ENCODE data around the gene PWWP2B.
"Not testable (repeated sequence)": the region's sequence is repeated elsewhere in the genome, so short reads cannot be mapped to it uniquely, and the experiment has no call there.

Gene PWWP2B

DNA sequence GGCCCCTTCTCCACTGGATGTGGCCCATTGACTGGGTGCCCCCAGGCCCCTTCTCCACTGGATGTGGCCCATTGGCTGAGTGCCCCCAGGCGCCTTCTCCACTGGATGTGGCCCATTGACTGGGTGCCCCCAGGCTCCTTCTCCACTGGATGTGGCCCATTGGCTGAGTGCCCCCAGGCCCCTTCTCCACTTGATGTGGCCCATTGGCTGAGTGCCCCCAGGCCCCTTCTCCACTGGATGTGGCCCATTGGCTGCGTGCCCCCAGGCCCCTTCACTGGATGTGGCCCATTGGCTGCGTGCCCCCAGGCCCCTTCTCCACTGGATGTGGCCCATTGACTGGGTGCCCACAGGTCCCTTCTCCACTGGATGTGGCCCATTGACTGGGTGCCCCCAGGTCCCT is 39.1 kb downstream of the PWWP2B start:
- DNase-seq: not testable (repeated sequence)

DNA sequence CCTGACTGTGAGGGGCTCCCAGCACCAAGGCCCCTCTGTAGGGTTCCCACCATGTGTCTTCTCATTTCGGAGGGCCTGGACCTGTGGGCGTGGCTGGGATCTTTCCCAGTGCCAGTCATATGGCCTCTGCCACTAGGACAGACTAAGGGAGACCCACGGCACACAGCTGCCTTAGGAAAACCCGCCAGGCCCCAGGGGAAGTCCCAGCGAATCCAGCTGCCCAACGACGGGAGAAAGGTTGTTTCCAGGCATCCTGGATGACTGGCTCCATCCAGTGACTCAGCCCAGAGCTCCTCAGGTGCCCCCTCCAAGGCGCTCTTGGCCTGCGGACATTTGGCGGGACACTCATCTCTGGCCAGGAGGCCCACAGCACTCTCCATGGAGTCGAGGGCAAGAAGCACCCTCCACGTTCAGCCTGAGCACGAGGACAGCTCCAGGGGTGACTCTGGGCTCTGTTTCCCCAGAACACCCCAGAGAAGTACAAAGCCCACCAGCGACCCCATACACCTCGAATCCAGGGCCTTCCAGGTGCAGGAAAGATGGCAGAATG is 39.9 kb downstream of the PWWP2B start:
- DNase-seq: no peak

DNA sequence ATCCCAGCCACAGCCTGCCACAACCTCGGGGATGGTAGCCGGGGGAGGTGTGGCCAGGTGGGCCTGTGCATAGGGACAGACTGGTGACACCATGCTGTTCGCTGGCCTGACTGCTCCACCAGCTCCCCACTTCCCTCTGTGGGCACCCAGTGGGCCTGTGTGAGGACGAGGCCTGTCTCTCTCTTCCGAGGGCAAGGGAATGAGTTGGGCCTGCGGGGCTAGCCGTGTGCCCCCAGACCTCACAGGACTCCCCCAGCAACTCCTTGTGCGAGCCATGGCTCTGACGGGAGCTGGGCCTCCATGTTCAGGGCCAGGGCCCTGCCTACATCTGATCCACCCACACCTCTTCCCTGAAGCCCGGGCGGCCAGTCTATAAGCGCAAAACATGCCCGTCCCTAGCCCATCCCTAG is 40.5 kb downstream of the PWWP2B start:
- no peak for DNase-seq

DNA sequence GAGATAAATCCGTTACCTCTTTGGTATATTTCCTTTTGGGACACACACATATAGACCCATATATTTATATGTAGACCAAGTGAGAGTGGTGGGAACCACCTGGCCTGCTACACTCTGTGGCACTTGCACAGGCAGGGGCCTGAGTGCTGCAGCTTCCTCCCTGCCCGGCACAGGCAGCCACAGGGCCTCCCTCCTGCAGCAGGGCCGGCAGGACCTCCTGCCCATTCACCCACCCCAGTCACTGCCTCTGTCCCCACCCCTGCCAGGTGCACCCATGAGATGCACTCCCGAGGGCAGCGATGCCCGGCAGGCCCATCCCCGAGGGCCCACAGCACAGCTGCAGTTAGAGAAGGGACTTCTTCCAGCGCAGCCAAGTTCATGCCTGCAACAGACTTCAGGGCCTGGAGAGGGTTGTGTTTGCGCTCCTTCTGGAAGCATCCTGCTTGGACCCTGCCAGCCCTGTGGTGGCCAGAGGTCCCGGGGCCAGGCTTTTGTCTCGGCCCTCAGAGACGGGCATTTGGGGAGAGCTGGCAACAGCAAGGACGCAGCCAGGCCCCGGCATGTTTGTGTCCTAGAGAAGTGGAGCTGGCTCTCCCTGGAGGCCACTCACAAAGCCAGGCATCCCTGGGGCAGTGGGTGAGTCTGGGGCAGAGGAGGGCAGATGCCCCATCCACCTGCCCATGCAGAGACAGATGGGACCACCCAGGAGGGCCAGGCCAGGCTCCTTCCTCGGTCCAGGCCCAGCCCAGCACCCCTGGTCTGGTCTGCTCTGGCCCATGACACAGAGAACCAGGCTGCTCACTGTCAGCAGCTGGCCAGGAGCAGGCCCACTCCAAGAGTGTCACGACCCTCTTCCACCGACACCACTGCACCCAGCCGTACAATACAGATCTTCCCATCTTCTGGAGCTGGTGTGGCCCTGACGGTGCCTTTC is 41.4 kb downstream of the PWWP2B start:
- DNase-seq: no peak

DNA sequence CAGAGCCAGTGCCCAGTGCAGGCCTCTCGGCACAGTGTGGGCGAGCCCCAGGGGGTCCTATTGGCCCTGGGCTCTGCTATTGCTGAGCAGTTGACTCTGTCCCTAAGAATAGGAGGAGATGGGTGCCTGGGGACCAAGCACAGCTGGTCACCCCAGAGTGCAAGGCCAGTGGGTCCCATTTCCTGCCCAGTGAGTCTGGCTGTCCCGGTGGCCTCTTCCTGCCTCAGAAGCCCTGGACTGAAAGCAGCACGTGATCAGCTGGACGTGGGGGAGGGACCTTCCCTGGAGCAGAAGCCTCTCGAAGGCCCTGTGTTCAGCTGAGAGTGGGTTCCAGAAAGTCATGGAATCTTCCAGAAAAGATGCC is 42.0 kb downstream of the PWWP2B start:
- no peak for DNase-seq

DNA sequence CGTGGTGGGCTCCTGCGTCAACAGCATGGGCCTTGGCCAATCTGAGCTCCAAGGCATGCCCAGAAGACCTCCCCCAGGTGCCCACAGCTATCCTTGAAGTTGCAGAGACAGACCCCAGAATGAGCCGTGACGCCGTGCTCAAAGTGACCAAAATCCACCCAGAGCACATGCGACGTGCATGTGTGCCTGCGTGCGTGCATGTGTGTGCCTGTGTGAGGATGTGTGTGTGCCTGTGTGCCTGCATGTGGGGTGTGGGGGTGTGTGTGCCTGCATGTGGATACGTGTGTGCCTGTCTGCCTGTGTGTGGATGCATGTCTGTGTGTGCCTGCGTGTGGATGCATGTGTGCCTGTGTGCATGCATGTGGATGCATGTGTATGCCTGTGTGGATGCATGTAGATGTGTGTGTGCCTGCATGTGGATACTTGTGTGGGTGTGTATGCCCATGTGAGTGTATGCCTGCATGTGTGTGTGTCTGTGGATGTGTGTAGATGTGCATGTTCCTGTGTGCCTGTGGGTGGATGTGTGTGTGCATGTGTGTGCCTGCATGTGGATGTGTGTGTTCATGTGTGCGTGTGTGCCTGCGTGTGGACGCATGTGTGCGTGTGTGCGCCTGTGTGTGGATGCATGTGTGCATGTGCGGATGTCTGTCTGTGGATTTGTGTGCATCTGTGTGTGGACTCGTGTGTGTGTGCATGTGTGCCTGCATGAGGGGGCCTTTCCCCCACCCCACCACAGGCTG is 42.6 kb downstream of the PWWP2B start:
- DNase-seq: no peak

DNA sequence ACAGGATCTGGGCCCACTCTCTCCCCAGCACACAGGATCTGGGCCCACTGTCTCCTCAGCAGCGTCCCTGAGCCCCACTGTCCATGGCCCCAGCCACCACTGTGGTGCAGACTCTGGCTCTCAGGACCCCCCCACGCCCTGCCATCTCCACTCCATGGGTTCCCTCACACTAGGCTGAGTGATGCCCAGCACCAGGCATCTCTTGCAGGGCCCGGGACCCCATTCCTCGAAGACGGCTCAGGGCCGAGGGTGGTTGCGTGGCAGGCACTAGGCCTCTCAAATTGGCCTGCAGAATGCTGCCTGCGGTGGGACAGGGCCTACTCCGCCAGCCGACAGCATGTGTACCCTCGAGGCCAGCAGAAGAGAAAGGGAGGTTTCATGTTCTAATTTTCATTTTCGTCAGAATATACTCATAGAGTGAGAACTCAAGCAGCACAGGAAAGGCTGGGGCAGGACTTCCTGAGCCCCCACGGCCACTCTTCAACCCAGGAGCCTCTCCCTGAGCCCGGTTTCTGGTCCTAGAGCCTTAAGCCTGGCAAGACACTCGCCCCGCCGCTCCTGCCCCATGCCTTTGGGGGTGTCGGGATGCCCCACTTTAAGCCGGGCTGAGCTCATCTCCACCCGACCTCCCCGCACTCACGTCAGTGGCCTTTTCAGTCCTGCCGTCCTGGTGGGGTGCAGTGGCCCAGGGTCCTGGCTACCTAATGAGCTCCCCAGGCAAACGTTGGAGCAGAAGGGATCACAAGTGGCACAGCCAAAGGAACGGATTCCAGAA is 44.0 kb downstream of the PWWP2B start:
- DNase-seq: no peak

DNA sequence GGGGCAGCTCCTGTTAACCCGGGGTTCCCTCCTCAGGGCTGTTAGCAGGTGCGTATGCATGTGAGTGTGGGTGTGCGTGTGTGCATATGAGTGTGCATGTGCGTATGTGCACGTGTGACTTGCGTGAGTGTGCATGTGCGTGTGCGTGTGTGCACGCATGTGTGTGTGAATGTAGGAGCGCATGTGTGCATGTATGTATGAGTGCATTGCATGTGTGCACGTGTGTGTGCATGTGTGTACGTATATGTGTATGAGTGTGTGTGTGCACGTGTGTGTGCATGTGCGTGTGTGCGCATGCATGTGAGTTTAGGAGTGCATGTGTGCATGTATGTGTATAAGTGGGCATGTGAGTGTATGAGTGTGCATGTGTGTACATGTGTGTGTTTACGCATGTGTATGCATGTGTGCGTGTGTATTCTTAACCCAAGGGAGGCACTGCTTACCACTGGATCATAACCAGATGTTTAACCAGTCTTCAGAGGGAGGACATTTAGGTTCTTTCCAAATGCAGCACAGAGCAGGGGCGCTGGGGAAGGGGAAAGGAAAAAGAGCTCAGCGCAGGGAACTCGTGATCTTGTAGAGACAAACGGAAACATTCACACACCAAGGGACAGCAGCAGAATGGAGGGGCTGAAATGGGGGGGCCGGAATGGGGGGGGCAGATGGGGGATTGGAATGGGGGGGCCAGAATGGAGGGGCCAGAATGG is 45.0 kb downstream of the PWWP2B start:
- DNase-seq: no peak

DNA sequence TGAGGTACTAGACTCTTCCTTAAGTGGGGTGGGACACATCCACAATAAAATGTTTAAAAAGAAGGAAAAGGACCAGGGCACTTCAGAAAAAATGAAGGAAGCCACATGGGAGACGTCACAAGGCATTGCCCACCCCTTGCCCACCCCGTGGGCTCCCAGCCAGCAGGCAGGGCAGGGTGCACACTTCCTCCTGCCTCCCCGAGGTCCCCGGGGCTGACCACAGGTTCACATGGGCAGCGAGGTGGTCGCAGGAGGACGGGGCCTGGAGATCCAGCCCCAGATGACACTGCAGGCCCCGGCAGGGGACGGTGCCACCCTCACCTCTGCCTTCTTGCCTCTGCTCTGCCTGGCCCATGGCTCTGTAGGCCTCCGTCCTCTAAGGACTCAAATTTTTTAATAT is 45.6 kb downstream of the PWWP2B start:
- DNase-seq: no peak

DNA sequence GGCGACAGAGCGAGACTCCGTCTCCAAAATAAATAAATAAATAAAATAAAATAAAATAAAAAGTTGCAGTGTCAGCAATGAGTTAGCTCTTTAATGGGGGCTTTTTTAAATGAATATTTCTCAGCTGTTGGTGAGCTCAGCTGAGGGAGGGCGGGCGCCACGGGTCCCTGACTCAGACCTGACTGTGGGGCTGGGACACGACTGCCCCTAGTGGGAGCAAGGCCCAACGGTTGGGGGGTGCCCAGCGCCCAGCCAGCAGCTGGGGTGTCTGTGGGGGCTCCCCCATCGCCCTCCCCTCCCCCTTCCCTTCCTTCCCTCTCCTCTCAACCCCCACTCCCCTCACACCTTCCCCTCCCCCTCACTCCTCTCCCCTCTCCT is 46.6 kb downstream of the PWWP2B start:
- DNase-seq: peak; percentile 62

DNA sequence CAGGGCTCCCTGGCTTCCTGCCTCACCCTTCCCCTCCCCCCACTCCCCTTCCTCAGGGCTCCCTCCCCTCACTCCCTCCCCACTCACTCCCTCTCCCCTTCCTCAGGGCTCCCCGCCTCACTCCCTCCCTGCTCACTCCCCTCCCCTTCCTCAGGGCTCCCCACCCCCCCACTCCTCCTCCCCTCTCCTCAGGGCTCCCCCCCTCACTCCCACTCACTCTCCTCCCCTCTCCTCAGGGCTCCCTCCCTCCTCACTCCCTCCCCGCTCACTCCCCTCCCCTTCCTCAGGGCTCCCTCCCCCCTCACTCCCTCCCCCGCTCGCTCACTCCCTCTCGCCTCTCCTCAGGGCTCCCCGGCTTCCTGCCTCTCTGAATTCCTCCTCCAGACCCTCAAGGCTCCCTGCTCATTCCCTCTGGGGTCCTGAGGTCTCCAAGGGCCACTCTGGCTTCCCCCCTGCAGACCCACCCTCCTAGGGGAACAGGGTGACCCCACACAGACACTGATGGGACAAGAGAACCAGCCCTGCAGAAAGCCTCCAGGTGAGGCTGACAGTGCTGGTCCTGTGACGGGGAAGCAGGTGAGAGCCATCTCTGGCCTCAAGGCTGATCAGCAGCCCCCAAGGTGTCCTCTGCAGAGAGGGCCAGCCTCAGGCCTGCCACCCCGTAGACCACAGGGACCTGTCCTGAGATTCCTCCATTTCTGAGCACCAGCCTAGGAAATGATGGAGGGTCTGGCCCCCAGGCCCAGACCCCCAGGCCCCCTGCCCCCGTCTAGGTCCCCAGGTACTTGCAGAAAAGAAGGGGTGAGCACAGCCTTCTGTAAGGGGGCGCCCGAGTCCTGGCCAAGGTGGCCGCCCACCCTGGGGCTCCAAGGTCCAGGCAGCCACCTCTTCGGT is 47.2 kb downstream of the PWWP2B start:
- DNase-seq: peak; percentile 62

DNA sequence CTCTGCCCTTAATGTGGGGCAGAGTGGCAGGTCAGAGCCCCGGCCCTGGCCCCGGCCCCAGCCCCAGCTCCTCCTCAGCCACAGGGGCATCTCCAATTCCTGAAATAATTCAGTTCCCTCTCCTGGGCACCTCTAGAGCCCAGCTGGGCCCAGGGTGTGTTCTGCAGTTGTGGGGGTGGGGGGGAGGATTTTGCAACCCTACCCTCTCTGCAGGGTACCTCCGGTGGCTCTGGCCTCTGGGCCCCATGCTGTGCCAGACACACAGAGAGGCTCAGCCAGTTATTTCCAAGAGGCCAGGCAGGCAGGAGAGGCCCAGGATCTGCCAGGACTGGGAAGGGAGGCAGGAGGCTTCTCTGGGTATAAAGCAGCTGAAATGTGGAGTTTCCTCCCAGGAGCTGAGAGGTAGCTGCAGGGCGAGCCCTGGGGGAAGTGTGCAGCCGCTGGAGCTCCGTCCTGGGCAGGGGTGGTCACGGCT is 47.9 kb downstream of the PWWP2B start:
- no peak for DNase-seq

DNA sequence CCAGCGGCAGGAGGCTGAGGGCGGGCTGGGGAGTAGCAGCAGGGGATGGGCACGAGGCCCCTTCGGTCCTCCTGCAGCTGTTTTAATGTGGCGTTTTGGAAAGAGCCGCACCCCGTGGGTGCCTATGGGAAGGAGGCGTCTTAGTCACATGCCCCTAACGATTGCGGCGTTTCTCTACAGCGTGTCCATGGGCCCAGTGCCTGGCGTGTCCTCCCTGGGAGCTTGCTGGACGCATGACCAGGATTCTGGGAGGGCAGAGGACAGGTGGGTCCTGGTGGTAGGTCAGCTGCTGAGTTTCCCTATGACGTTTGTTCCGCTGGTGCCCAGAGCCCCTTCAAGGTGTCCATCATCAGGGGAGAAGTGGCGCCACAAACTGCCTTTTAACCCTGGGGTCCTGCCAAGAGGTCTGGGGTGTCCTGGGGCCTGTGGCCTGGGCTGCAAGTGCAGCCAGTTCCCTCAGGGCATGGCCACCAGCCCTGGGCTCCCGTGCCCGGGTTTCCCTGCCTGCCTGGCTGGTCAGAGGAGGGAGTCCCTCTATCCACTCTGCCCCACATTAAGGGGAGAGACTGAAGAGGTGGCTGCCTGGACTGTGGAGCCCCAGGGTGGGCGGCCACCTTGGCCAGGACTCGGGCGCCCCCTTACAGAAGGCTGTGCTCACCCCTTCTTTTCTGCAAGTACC is 48.7 kb downstream of the PWWP2B start:
- DNase-seq: no peak

DNA sequence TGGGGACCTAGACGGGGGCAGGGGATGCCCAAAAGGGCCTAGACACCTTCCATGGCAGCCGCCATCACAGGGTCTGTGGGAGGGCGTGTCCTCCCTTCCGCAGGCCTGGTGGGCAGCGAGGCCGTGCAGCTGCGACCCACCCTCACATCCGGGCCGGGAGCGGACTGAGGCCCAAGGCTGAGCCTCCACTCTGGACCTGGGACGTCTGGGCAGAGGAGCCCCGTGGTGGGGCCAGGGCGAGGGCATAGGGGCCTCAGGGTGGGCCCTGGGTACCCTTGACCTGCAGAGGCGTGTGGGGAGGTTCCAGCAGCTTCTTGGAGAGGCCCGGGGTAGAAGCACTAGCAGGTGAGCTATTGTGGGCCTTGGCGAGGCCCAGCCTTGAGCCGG is 49.2 kb downstream of the PWWP2B start:
- no peak for DNase-seq

DNA sequence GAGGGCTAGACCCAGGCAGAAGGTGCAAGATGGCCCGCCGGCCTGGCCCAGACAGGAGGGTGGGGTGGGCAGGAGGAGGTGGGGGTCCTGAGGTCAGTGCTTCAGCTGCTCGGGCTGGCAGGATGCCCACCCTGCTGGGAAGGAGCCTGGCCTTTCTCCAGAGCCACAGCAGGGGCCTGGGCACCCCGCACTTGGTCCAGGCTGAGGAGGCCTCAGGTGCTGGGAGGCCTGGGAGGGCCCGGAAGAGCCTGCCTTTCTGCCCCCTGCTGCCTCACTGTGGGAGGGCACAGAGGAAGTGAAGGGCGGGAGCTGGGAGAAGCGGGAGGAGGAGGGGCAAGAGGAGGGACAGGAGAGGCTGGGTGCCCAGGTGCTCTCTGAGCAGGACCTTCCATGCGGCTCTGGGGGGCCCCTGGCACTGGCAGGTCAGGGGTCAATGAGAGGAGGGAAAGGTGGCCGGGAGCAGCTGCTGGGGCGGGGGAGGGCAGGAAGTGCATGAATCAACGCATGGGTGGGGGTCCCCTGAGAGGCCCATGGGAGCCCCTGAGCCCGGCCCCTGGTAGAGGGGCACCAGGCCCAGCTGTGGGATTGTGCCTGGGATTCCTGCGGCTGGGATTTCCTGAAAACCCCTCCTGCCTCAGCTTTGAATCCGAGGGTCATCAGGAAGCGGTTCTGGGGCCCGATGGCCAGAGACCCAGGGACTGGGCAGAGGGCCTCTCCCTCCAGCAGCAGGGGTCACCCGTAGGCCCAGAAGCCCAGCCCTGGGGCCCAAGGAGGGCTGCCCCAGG is 49.9 kb downstream of the PWWP2B start:
- peak; percentile 25 for DNase-seq

DNA sequence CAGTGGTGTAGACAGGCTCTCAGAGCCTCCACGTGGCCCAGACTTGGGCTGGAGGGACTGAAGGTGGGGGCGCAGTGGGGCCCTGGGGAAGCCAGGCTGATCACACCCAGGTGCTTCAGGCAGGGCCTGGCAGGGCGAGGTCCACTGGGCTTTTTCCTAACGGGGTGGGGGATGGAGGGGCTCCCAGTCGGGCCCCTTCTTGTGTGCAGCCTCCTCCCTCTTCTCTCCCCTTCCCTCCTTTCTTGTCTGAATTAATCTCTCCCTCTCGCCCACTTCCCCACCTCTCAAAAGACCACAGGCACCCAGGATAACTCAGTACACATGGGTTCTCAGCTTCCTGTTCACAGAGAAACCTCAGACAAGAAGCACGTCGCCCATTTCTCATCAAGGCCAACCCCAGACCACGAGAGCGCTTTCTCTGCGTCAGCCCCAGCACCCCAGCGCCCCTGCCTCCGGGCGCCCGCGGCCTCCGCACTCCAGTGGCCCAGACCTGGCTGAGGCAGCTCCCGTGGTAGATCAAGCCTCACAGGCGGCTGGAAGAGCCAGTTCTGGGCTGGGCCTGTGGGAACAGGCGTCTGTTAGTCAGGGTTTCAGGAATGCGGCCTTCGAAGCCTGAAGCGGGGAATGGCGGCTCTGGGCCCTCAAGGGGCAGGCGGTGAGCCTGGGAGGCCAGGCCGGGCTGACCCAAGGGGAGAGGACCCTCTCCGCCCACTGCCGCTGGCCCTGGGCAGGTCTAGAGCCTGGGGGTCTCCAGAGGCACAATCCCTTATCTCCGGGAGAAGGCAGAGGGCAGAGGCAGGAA is 50.6 kb downstream of the PWWP2B start:
- peak; percentile 52 for DNase-seq

DNA sequence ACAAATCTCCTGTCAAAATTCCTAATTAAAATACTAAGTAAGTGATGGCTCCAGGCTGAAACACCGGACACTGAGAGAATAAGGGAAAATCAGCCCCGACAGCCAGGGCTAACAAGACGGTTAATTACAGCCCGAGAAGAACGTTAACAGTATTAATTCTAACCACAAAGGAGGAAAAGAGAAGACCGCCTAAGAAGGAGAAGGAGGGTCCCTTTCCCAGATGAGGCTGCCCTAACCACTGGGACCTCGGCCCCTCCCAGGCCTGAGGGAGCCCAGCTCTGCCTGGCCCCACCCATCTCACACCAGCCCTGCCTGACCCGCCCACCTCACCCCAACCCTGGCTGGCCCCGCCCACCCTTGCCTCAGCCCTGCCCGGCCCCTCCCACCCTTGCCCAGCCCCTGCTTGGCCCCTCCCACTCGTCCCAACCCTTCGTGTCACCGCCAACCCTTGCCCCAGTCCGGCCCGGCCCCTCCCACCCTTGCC is 51.3 kb downstream of the PWWP2B start:
- DNase-seq: no peak

DNA sequence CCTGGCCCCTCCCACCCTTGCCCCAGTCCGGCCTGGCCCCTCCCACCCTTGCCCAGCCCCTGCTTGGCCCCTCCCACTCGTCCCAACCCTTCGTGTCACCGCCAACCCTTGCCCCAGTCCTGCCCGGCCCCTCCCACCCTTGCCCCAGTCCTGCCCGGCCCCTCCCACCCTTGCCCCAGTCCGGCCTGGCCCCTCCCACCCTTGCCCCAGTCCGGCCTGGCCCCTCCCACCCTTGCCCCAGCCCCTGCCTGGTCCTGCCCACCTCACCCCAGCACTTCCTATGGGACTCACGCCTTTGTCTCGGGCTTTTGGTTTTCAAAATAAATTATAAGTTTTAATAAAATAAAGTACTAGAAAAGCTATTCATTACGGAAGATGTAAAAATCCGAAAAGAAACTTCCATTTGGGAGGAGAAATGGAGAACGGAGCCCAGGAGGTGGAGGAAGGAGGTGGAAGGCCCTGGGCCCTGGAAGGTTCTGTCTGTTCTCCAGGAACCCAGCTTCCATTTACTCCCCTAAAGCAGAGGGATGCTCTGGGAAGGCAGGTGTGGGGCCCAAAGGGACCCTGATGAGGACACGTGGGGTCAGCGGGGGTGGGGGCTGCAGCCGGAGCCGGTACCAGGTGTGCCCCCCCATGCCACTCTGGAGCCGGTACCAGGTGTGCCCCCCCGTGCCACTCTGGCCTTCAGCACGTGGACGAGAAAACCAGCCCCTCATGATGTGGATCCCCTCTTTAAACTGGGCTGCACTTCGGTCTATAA is 52.2 kb downstream of the PWWP2B start:
- DNase-seq: no peak

Data from KG1 (cell line).